ENCODE data around the gene ELMO3. TPM values are rescaled to one million over a fixed set of nuclear protein-coding genes. Genes with fewer than 3 reads are reported as not detected.

The ELMO3 gene
- total and polyA plus RNA-seq, 2 of the 4 experiments (the other 2 are of a cell fraction) = 0.36 to 1.6 TPM

- no peak for TF ChIP-seq CEBPB (IDR thresholded peaks at IDR 0.05; ENCODE audit: low read depth, low read length)
These were observed 11.4 kb downstream of the ELMO3 start (continued) for GRCh38 chr16:67210069-67210937.

GRCh38 chr16:67211674-67212073, 12.7 kb downstream of the ELMO3 start:
- no peak overlapping the region for H2BK5ac ChIP-seq (ENCODE audit: low read depth, low read length, poor library complexity, severe bottlenecking)
- in situ Hi-C loops (cut with MboI; ENCODE audit: low sequenced_read_pairs) (no loop called here), dilution Hi-C loops (cut with HindIII; ENCODE audit: low sequenced_read_pairs, unreplicated experiment) (no loop called here), intact Hi-C loops (cut with micrococcal nuclease) (no loop called here)
- no peak overlapping the region for H4K5ac ChIP-seq (ENCODE audit: low read depth, low read length)
- CTCF ChIA-PET = interaction anchor here (1.5 kb wide), 1 partner anchor 14 kb away, joined by 3 read pairs; no protein-coding TSS in a partner anchor
- no peak overlapping the region for H4K91ac ChIP-seq (ENCODE audit: insufficient read depth, low read depth, low read length)
- H3K18ac ChIP-seq (ENCODE audit: low read depth, low read length) = no peak overlapping the region
- H3K56ac ChIP-seq (ENCODE audit: extremely low read depth, insufficient read depth, low read length) = no peak overlapping the region
- no peak overlapping the region for H3K27ac ChIP-seq (ENCODE audit: insufficient read depth, low read length)
- no peak overlapping the region for H3K4me3 ChIP-seq (ENCODE audit: insufficient read depth, low read depth, low read length)
- H3K4me2 ChIP-seq (ENCODE audit: low read depth, low read length) = no peak overlapping the region
- H2BK120ac ChIP-seq (ENCODE audit: low read depth, low read length) = no peak overlapping the region
- H3K14ac ChIP-seq (replicated peaks; ENCODE audit: low read depth, low read length) = no peak overlapping the region
- H3K4me1 ChIP-seq (ENCODE audit: control insufficient read depth, insufficient read depth, low read length) = peaks cover 8% of the 10 kb centered on the region
- H2BK15ac ChIP-seq (ENCODE audit: low read depth, low read length) = no peak overlapping the region
- 80% methylated on average over 2 of the region's 7 CpGs; no CpG with 5 or more reads in 1 of the 2 experiments for WGBS, 2 experiments (ENCODE audit: extremely low coverage in 2 of 2, insufficient read length in 1 of 2)
- no TSS peak for BruUV-seq (replicated peaks)
- H2AK9ac ChIP-seq (replicated peaks; ENCODE audit: low read depth, low read length, poor library complexity) = no peak overlapping the region
- no peaks in the 10 kb centered on the region for H3K9me3 ChIP-seq (ENCODE audit: control insufficient read depth, insufficient read depth, low read length)
- no peak overlapping the region for H3K9ac ChIP-seq (ENCODE audit: low read depth, low read length)
- H3K79me1 ChIP-seq (ENCODE audit: low read depth in 1 of 2, low read length in 2 of 2) = peaks cover 0 to 9% of the 10 kb centered on the region in 2 experiments; a peak in 1 of 4 replicates
- H3K36me3 ChIP-seq (ENCODE audit: control insufficient read depth, insufficient read depth, low read length) = no peaks in the 10 kb centered on the region
- no peak overlapping the region for H3K23ac ChIP-seq (ENCODE audit: low read depth, low read length)
- H2AFZ ChIP-seq (replicated peaks; ENCODE audit: low read length, poor library complexity) = no peak overlapping the region
- H3K27me3 ChIP-seq (ENCODE audit: control insufficient read depth, insufficient read depth, low read length) = no peaks in the 10 kb centered on the region
- no peak overlapping the region for H3K4ac ChIP-seq (ENCODE audit: low read depth, low read length)
- POLR2A ChIA-PET (ENCODE audit: unreplicated experiment) = no interaction called here
- ATAC-seq (ENCODE audit: low read depth) (no peak), DNase-seq (no peak)
- H3K9me1 ChIP-seq (ENCODE audit: insufficient read depth, low read length) = peaks cover 20% of the 10 kb centered on the region
- 0 out of 2 replicates have a peak, but pooled peaks cover 6% of the 10 kb centered on the region for H4K20me1 ChIP-seq (ENCODE audit: insufficient read depth, low read length)
- TF ChIP-seq NFE2L2 (IDR thresholded peaks at IDR 0.05; ENCODE audit: low read depth, low read length) (no peak), CTCF (conservative IDR thresholded peaks at IDR 0.05; ENCODE audit: low read depth, low read length) (no peak), BHLHE40 (IDR thresholded peaks at IDR 0.05; ENCODE audit: low read depth, low read length) (no peak), RCOR1 (IDR thresholded peaks at IDR 0.05; ENCODE audit: insufficient replicate concordance, low read length) (no peak), USF2 (IDR thresholded peaks at IDR 0.05; ENCODE audit: low read depth, low read length) (no peak), POLR2A (IDR thresholded peaks at IDR 0.05; ENCODE audit: low read depth, low read length) (no peak), CEBPB (IDR thresholded peaks at IDR 0.05; ENCODE audit: low read depth, low read length) (no peak), CHD1 (IDR thresholded peaks at IDR 0.05; ENCODE audit: low read depth, low read length) (no peak)
- H2BK20ac ChIP-seq (ENCODE audit: low read depth, low read length) = no peak overlapping the region
- no peak overlapping the region for H2AK5ac ChIP-seq (ENCODE audit: low read depth, low read length)
- no peak overlapping the region for H4K8ac ChIP-seq (ENCODE audit: low read depth in 2 of 2, low read length in 2 of 2)

All from IMR-90 (cell line).